Trophoblast cell (in vitro differentiated cells and primary cell): ENCODE results near the gene EML4.

ENCODE experiments used
- DNase-seq, 2 donors: peaks; one replicate each; pipeline ENCODE4 v3.0.0-alpha.2; 2016
- H2AFZ ChIP-seq: 2 replicates; pipeline ENCODE4 v1.6.1; 2013; ENCODE audit warnings: low read length, moderate library complexity, mild to moderate bottlenecking; ENCODE audit not compliant: insufficient read depth, poor library complexity
- H2AK5ac ChIP-seq: 2 replicates; pipeline ENCODE4 v1.6.1; 2013; ENCODE audit warnings: mild to moderate bottlenecking, low read length
- H2BK120ac ChIP-seq: 2 replicates; pipeline ENCODE4 v1.6.1; 2013; ENCODE audit warnings: low read length, mild to moderate bottlenecking, moderate library complexity; ENCODE audit not compliant: insufficient read depth, poor library complexity
- H2BK12ac ChIP-seq: 2 replicates; pipeline ENCODE4 v1.6.1; 2013; ENCODE audit warnings: mild to moderate bottlenecking, low read length, moderate library complexity
- H2BK5ac ChIP-seq: 2 replicates; pipeline ENCODE4 v1.6.1; 2013; ENCODE audit warnings: low read length, low read depth, moderate library complexity, mild to moderate bottlenecking; ENCODE audit not compliant: poor library complexity
- H3K14ac ChIP-seq: 2 replicates; pipeline ENCODE4 v1.6.1; 2013; ENCODE audit warnings: mild to moderate bottlenecking, low read length
- H3K18ac ChIP-seq: 2 replicates; pipeline ENCODE4 v1.6.1; 2013; ENCODE audit warnings: mild to moderate bottlenecking, low read length
- H3K23ac ChIP-seq: 2 replicates; pipeline ENCODE4 v1.6.1; 2013; ENCODE audit warnings: low read length
- H3K27ac ChIP-seq: 2 replicates; pipeline ENCODE4 v1.5.1; 2013; ENCODE audit warnings: low read depth, mild to moderate bottlenecking, inconsistent platforms, low read length, moderate library complexity
- H3K27me3 ChIP-seq: 2 replicates; pipeline ENCODE4 v1.6.1; 2013; ENCODE audit warnings: inconsistent platforms, mild to moderate bottlenecking, low read length, moderate library complexity; ENCODE audit not compliant: insufficient read depth
- H3K36me3 ChIP-seq, 2 experiments: 1 replicate in 1 of 2; 2 replicates in 1 of 2; pipeline ENCODE4 v1.6.1; 2013; ENCODE audit warnings: low read length in 2 of 2, mild to moderate bottlenecking in 2 of 2, moderate library complexity in 1 of 2; ENCODE audit not compliant: insufficient read depth in 2 of 2, control insufficient read depth in 1 of 2
- H3K4ac ChIP-seq: 2 replicates; pipeline ENCODE4 v1.6.1; 2013; ENCODE audit warnings: low read depth, mild to moderate bottlenecking, low read length, moderate library complexity
- H3K4me1 ChIP-seq, 2 experiments: 1 replicate in 1 of 2; 2 replicates in 1 of 2; pipeline ENCODE4 v1.6.1; 2013; ENCODE audit warnings: low read length in 2 of 2, mild to moderate bottlenecking in 2 of 2, moderate library complexity in 1 of 2; ENCODE audit not compliant: insufficient read depth in 2 of 2, control insufficient read depth in 1 of 2
- H3K4me2 ChIP-seq: 2 replicates; pipeline ENCODE4 v1.6.1; 2013; ENCODE audit warnings: inconsistent platforms, mild to moderate bottlenecking, low read length, moderate library complexity
- H3K4me3 ChIP-seq: 2 replicates; pipeline ENCODE4 v1.5.1; 2013; ENCODE audit warnings: mild to moderate bottlenecking, low read depth, low read length, inconsistent platforms
- H3K79me1 ChIP-seq: one replicate; pipeline ENCODE4 v1.6.1; 2013; ENCODE audit warnings: low read length
- H3K79me2 ChIP-seq: 2 replicates; pipeline ENCODE4 v1.6.1; 2013; ENCODE audit warnings: low read length, mild to moderate bottlenecking; ENCODE audit not compliant: control insufficient read depth, insufficient read depth, poor library complexity
- H3K9ac ChIP-seq: 2 replicates; pipeline ENCODE4 v1.6.1; 2013; ENCODE audit warnings: mild to moderate bottlenecking, low read length
- H3K9me3 ChIP-seq: 2 replicates; pipeline ENCODE4 v1.6.1; 2013; ENCODE audit warnings: low read depth, mild to moderate bottlenecking, control low read depth, inconsistent platforms, low read length; ENCODE audit not compliant: insufficient read depth
- H4K12ac ChIP-seq: 2 replicates; pipeline ENCODE4 v1.6.1; 2013; ENCODE audit warnings: low read depth, mild to moderate bottlenecking, low read length, moderate library complexity
- H4K8ac ChIP-seq: 2 replicates; pipeline ENCODE4 v1.6.1; 2013; ENCODE audit warnings: low read depth, mild to moderate bottlenecking, low read length, moderate library complexity
- H4K91ac ChIP-seq: one replicate; pipeline ENCODE4 v1.6.1; 2013; ENCODE audit warnings: low read depth, mild to moderate bottlenecking, low read length, moderate library complexity
- WGBS: extraction: QIAGEN DNeasy Blood & Tissue Kit; methylation state at CpG from one replicate; pipeline ENCODE4 v1.1.7; 2013; ENCODE audit warnings: missing lambda C conversion rate; ENCODE audit not compliant: insufficient read length, insufficient coverage; ENCODE audit errors: extremely low coverage; 5-methylcytosine and 5-hydroxymethylcytosine counted together

EML4 gene

DNA sequence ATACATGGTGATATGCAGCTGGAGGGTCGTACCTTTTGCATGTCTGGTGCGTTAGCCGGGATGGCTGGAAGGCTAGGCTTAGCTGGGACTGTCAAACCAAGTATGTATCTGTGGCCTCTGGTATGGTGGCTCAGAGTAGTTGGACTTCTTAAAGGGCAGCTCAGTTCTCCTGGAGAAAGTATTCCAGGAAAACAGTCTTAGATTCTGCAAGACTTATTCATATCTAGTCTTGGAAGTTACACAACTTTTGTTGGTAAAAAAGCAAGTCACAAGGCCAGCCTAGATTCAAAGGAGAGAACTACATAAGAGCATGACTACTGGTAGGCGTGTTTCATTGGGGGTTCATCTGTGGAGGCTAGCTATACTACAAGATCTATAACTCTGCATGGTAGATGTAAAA is 45.5 kb downstream of the EML4 start:
- Histone ChIP-seq H3K4ac (no peak overlapping the region), H3K9me3 (no peaks in the 10 kb centered on the region), H3K36me3 (no peaks in the 10 kb centered on the region), H3K27ac (no peak overlapping the region), H3K23ac (no peak overlapping the region), H4K91ac (no peak overlapping the region), H3K79me1 (no peaks in the 10 kb centered on the region), H2AFZ (no peak overlapping the region), H3K4me3 (no peak overlapping the region), H3K27me3 (no peaks in the 10 kb centered on the region), H3K4me1 (no peaks in the 10 kb centered on the region), H2AK5ac (no peak overlapping the region), H2BK5ac (no peak overlapping the region), H4K12ac (no peak overlapping the region), H3K79me2 (no peaks in the 10 kb centered on the region), H4K8ac (no peak overlapping the region), H3K9ac (no peak overlapping the region), H3K14ac (no peak overlapping the region), H3K18ac (no peak overlapping the region), H3K4me2 (no peak overlapping the region), H2BK120ac (no peak overlapping the region), H2BK12ac (no peak overlapping the region)
- peak in 1 of 2 donors; percentile 10 for DNase-seq
- no CpG with 5 or more reads among the region's 4 CpGs for WGBS

DNA sequence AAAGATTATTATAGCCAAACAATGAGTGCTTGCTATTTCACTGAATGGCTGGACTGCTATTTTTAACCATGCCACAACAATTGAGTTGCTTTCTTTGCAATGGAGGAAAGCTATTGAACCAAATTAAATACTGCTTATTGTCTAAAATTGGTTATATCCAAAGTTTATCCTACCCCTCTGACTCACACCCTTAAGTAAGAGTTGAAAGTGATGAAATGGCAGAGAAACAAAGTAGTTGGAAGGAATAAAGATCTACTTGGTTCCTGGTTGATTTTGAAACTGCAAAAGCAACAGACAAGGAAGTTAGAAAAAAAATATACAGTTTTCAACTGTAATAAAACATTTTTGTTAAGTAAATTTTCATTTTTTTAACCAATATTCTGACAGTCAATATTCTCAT is 47.5 kb downstream of the EML4 start:
- H3K79me1 ChIP-seq, result no peaks in the 10 kb centered on the region
- no peak overlapping the region for H3K4me3 ChIP-seq
- DNase-seq, result no peak
- H3K23ac ChIP-seq, result no peak overlapping the region
- no peak overlapping the region for H2BK120ac ChIP-seq
- H3K36me3 ChIP-seq, result no peaks in the 10 kb centered on the region
- H2AFZ ChIP-seq, result no peak overlapping the region
- no peaks in the 10 kb centered on the region for H3K27me3 ChIP-seq
- no peak overlapping the region for H4K12ac ChIP-seq
- H4K8ac ChIP-seq, result no peak overlapping the region
- no peaks in the 10 kb centered on the region for H3K9me3 ChIP-seq
- no peak overlapping the region for H3K4ac ChIP-seq
- H3K79me2 ChIP-seq, result no peaks in the 10 kb centered on the region
- no peak overlapping the region for H3K9ac ChIP-seq
- H2BK12ac ChIP-seq, result no peak overlapping the region
- H3K4me1 ChIP-seq, result no peaks in the 10 kb centered on the region
- no peak overlapping the region for H4K91ac ChIP-seq
- no peak overlapping the region for H2AK5ac ChIP-seq
- no peak overlapping the region for H3K27ac ChIP-seq
- no peak overlapping the region for H3K14ac ChIP-seq
- H3K4me2 ChIP-seq, result no peak overlapping the region
- H3K18ac ChIP-seq, result no peak overlapping the region
- no peak overlapping the region for H2BK5ac ChIP-seq

DNA sequence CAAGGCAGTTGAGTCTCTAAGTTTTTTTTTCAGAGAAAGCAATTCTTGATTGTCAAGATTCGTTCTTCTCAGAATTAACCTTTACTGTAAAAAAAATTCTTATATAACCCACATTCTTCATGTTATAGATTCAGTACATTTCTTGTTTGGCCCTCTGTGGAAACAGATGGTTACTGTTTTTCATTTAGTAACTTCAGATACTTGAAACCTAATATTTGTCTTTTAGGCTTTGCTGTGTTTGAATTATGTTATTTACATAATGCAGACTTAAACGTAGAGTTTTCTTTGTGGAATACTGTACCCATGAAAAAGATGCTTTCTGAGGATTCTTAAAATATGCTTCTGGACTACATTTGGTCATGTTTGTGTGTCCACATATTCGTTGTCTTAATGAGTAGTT is 48.2 kb downstream of the EML4 start:
- no peaks in the 10 kb centered on the region for H3K9me3 ChIP-seq

DNA sequence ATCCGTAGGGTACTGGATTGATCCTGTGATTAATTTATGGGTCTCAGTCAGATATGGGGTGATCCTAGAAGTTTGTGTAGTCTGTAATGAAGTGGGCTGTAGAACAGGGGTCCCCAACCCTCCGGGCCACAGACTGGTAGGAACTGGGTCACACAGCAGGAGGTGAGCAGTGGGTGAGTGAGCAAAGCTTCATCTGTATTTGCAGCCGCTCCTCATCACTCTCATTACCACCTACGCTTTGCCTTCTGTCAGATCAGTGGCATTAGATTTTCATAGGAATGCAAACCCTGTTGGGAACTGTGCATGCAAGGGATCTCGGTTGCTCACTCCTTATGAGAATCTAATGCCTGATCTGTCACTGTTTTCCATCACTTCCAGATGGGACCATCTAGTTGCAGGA is 48.8 kb downstream of the EML4 start:
- H3K4me1 ChIP-seq, result no peaks in the 10 kb centered on the region
- no peak overlapping the region for H4K8ac ChIP-seq
- no peak overlapping the region for H3K23ac ChIP-seq
- H2AK5ac ChIP-seq, result no peak overlapping the region
- no peak overlapping the region for H3K27ac ChIP-seq
- H3K9ac ChIP-seq, result no peak overlapping the region
- H4K12ac ChIP-seq, result no peak overlapping the region
- H3K14ac ChIP-seq, result no peak overlapping the region
- H3K79me1 ChIP-seq, result no peaks in the 10 kb centered on the region
- H2AFZ ChIP-seq, result no peak overlapping the region
- no peaks in the 10 kb centered on the region for H3K27me3 ChIP-seq
- no CpG with 5 or more reads among the region's 5 CpGs for WGBS
- H3K79me2 ChIP-seq, result no peaks in the 10 kb centered on the region
- no peak overlapping the region for H3K4me2 ChIP-seq
- no peak overlapping the region for H2BK120ac ChIP-seq
- no peaks in the 10 kb centered on the region for H3K36me3 ChIP-seq
- no peak overlapping the region for H4K91ac ChIP-seq
- no peak overlapping the region for H2BK12ac ChIP-seq
- H3K18ac ChIP-seq, result no peak overlapping the region
- no peak overlapping the region for H2BK5ac ChIP-seq
- no peak for DNase-seq
- H3K4me3 ChIP-seq, result no peak overlapping the region
- H3K4ac ChIP-seq, result no peak overlapping the region
- H3K9me3 ChIP-seq, result no peaks in the 10 kb centered on the region

More for the DNA sequence above, 48.2 kb downstream of the EML4 start:
- no peak overlapping the region for H3K18ac ChIP-seq
- no peaks in the 10 kb centered on the region for H3K27me3 ChIP-seq
- no peak overlapping the region for H2AFZ ChIP-seq
- no peak overlapping the region for H3K4me2 ChIP-seq
- no peak overlapping the region for H4K12ac ChIP-seq
- H2AK5ac ChIP-seq, result no peak overlapping the region
- H3K4ac ChIP-seq, result no peak overlapping the region
- H3K9ac ChIP-seq, result no peak overlapping the region
- no peak overlapping the region for H4K91ac ChIP-seq
- no peak overlapping the region for H2BK5ac ChIP-seq
- no peak for DNase-seq
- WGBS, result no CpG with 5 or more reads among the region's 3 CpGs
- H3K36me3 ChIP-seq, result no peaks in the 10 kb centered on the region
- H3K27ac ChIP-seq, result no peak overlapping the region
- no peaks in the 10 kb centered on the region for H3K79me1 ChIP-seq
- H3K14ac ChIP-seq, result no peak overlapping the region
- no peak overlapping the region for H4K8ac ChIP-seq
- H3K4me1 ChIP-seq, result no peaks in the 10 kb centered on the region
- H3K23ac ChIP-seq, result no peak overlapping the region
- H2BK120ac ChIP-seq, result no peak overlapping the region
- H3K4me3 ChIP-seq, result no peak overlapping the region
- H3K79me2 ChIP-seq, result no peaks in the 10 kb centered on the region
- H2BK12ac ChIP-seq, result no peak overlapping the region
